OCI-LY1 (cell line): Measurements from ENCODE around the gene STUM.

ENCODE experiments used
- CTCF ChIP-seq: fragments of 200-600 bp; sonication (generic), shearing (Covaris generic); IDR thresholded peaks from 2 replicates; pipeline ENCODE4 v1.5.1; 2017; ENCODE audit warnings: mild to moderate bottlenecking, antibody characterized with exemption, low read length, moderate library complexity, mixed read lengths
- EZH2 ChIP-seq: fragments of 200-600 bp; sonication (generic), shearing (Covaris generic); IDR thresholded peaks from 2 replicates; pipeline ENCODE4 v1.8.0; 2017; ENCODE audit warnings: borderline replicate concordance, mixed run types, mild to moderate bottlenecking, antibody characterized with exemption, low read length, moderate library complexity, mixed read lengths

GRCh38 chr1:226576601-226577000, 28.0 kb downstream of the STUM start:
- no peak for TF ChIP-seq CTCF
- TF ChIP-seq EZH2 = no peak
